Body of pancreas (tissue), 4 donors: ENCODE measurements around the gene RNF213. TPM values are rescaled to one million over a fixed set of nuclear protein-coding genes. Genes with fewer than 3 reads are reported as not detected.
A peak's percentile ranks its signal among the peaks of the same experiment; 100 is the strongest.

Source experiments
- ATAC-seq: fragments of 150-250 bp; one replicate; pipeline ENCODE4 v1.9.1; 2016
- DNase-seq, 4 donors: peaks; one replicate each; pipeline ENCODE4 v3.0.0-alpha.2; 2019
- H3K27ac ChIP-seq, 4 donors: fragments of 200-600 bp; sonication (generic); 1 replicate in 3 of 4; 2 replicates in 1 of 4; pipeline versions ENCODE4 v1.5.1 to v1.6.1; 2016 to 2019; ENCODE audit warnings: mild to moderate bottlenecking in 1 of 4, mixed read lengths in 1 of 4, moderate library complexity in 1 of 4
- H3K27me3 ChIP-seq, 2 donors: fragments of 200-600 bp; sonication (generic); one replicate each; pipeline ENCODE4 v1.6.0; 2016; ENCODE audit warnings: mild to moderate bottlenecking in 1 of 2
- H3K36me3 ChIP-seq, 2 donors: fragments of 200-600 bp; sonication (generic); replicated peaks in 1 of 2; 2 replicates each; pipeline ENCODE4 v1.5.1; 2016; ENCODE audit warnings: low read depth in 2 of 2; ENCODE audit not compliant: insufficient read depth in 1 of 2
- H3K4me1 ChIP-seq: fragments of 200-600 bp; sonication (generic); one replicate; pipeline ENCODE4 v1.6.0; 2016
- H3K4me3 ChIP-seq, 2 donors: fragments of 200-600 bp; sonication (generic); 1 replicate in 1 of 2; 2 replicates in 1 of 2; pipeline ENCODE4 v1.5.1; 2016 to 2019
- H3K9me3 ChIP-seq, 3 donors: fragments of 200-600 bp; sonication (generic); 1 replicate in 2 of 3; 2 replicates in 1 of 3; pipeline ENCODE4 v1.5.1; 2016
- CTCF ChIP-seq, 7 experiments: fragments of 450-650 bp in 4 of 7; fragments of 200-600 bp in 3 of 7; sonication (generic) in 3 of 7; IDR thresholded peaks; one replicate each; pipeline ENCODE4 v1.5.1; 2016 to 2019; ENCODE audit warnings: antibody characterized with exemption in 7 of 7
- POLR2A ChIP-seq, 3 donors: fragments of 450-650 bp; IDR thresholded peaks; one replicate each; pipeline ENCODE4 v1.6.1; 2016; ENCODE audit warnings: antibody characterized with exemption in 3 of 3, mild to moderate bottlenecking in 2 of 3
- WGBS, 2 donors: methylation state at CpG; one replicate each; pipeline ENCODE4 v1.1.5; 2017; 5-methylcytosine and 5-hydroxymethylcytosine counted together
- intact Hi-C: fragments of 100-400 bp; cut with DNase I; formaldehyde crosslinking; loops from one replicate; pipeline ENCODE4 v1.15.1; 2023
- total RNA-seq, 2 donors: library from RNA; depleted of rRNA; stranded (reverse); fragments of >200 nt; gene quantifications; one replicate each; pipeline ENCODE4 v1.1.0, GENCODE V29; 2016

The RNF213 gene
- total RNA-seq, 2 donors from 2014 or later, result 60.7 to 69.5 TPM

GRCh38 chr17:80291691-80292487 lies 31.2 kb downstream of the RNF213 start:
- no peak overlapping the region for H3K4me3 ChIP-seq
- WGBS, 2 donors, result 90 to 91% methylated on average over 14 to 20 of the region's 20 CpGs
- DNase-seq, result no peak
- TF ChIP-seq CTCF (IDR thresholded peaks at IDR 0.05) (no peak), POLR2A (IDR thresholded peaks at IDR 0.05) (no peak)
- H3K36me3 ChIP-seq, result peaks cover 48% of the 10 kb centered on the region in 2 donors
- ATAC-seq, result no peak
- H3K27ac ChIP-seq, result no peak overlapping the region
- H3K27me3 ChIP-seq, result no peaks in the 10 kb centered on the region
- H3K9me3 ChIP-seq, result no peaks in the 10 kb centered on the region
- H3K4me1 ChIP-seq, result no peaks in the 10 kb centered on the region
- intact Hi-C loops, result no loop called here

GRCh38 chr17:80292521-80292971 lies 31.9 kb downstream of the RNF213 start:
- 91 to 93% methylated on average over 10 of the region's 10 CpGs for WGBS, 2 donors
- no peaks in the 10 kb centered on the region for H3K4me1 ChIP-seq

GRCh38 chr17:80294210-80294609 lies 33.6 kb downstream of the RNF213 start:
- no peak for TF ChIP-seq POLR2A (IDR thresholded peaks at IDR 0.05)
- TF ChIP-seq CTCF (IDR thresholded peaks at IDR 0.05), result no peak
- peak in 1 of 4 donors; percentile 46 for DNase-seq

More at GRCh38 chr17:80292521-80292971, 31.9 kb downstream of the RNF213 start:
- Histone ChIP-seq H3K36me3 (peaks cover 46 to 48% of the 10 kb centered on the region in 2 donors), H3K27me3 (no peaks in the 10 kb centered on the region), H3K9me3 (no peaks in the 10 kb centered on the region), H3K4me3 (no peak overlapping the region), H3K27ac (no peak overlapping the region)
- TF ChIP-seq POLR2A (IDR thresholded peaks at IDR 0.05), result no peak
- no peak for TF ChIP-seq CTCF (IDR thresholded peaks at IDR 0.05)
- DNase-seq, result no peak
- ATAC-seq, result no peak
- intact Hi-C loops, result no loop called here

GRCh38 chr17:80294653-80295052 lies 34.0 kb downstream of the RNF213 start:
- Histone ChIP-seq H3K27me3 (no peaks in the 10 kb centered on the region), H3K9me3 (no peaks in the 10 kb centered on the region), H3K27ac (no peak overlapping the region), H3K36me3 (peaks cover 33 to 45% of the 10 kb centered on the region in 2 donors), H3K4me1 (no peaks in the 10 kb centered on the region), H3K4me3 (no peak overlapping the region)
- no peak for TF ChIP-seq CTCF (IDR thresholded peaks at IDR 0.05)
- no peak for TF ChIP-seq POLR2A (IDR thresholded peaks at IDR 0.05)
- no peak for DNase-seq
- ATAC-seq, result no peak
- 78 to 87% methylated on average over 6 of the region's 6 CpGs for WGBS, 2 donors
- intact Hi-C loops, result no loop called here

More at GRCh38 chr17:80294210-80294609, 33.6 kb downstream of the RNF213 start:
- no peak overlapping the region for H3K4me3 ChIP-seq
- no peaks in the 10 kb centered on the region for H3K9me3 ChIP-seq
- no peak overlapping the region for H3K27ac ChIP-seq
- no peak for ATAC-seq
- no peaks in the 10 kb centered on the region for H3K4me1 ChIP-seq
- WGBS, 2 donors, result 82 to 92% methylated on average over 4 to 7 of the region's 7 CpGs
- peaks cover 37 to 41% of the 10 kb centered on the region in 2 donors for H3K36me3 ChIP-seq
- intact Hi-C loops, result no loop called here
- no peaks in the 10 kb centered on the region for H3K27me3 ChIP-seq
